Measurements from ENCODE around the gene PLCL2.

The PLCL2 gene

DNA sequence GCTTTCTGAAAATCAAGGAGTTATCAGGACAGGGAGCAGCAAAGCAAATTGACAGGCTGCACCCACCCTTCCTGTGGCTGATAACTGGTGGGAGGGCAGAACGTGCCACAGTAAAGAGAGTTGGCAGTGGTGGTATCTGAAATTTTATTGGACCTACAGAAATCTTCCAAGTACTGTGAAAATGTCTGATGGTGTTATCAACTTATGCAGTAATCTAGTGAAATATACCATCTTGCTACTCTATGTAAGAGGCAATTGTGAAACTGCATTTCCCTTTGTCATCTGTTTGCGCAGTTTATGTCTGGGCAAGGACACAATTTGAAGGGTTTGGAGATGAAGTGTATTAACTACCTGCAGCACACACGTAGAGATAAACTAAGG lies 1.5 kb downstream of the PLCL2 start:
- Histone ChIP-seq H3K9me2 (replicated peaks; ENCODE audit: insufficient read depth, low read length) (no peaks in the 10 kb centered on the region), H3K9me3 (ENCODE audit: insufficient read depth, low read length) (no peaks in the 10 kb centered on the region), H3F3A (ENCODE audit: insufficient read depth) (peaks cover 6% of the 10 kb centered on the region), H2AFZ (ENCODE audit: low read depth, low read length, severe bottlenecking) (no peak overlapping the region), H3K27me3 (ENCODE audit: low read length) (no peaks in the 10 kb centered on the region), H3K79me2 (ENCODE audit: insufficient read depth, low read length) (no peaks in the 10 kb centered on the region; the same call in 1 of the 2 replicates), H4K20me1 (ENCODE audit: low read depth, low read length) (peaks cover 7% of the 10 kb centered on the region), H3K27ac (ENCODE audit: low read depth, low read length) (no peak overlapping the region), H3K9ac (ENCODE audit: low read length) (peak overlapping the region; percentile 66; the same call in 1 of the 2 replicates), H3K36me3 (ENCODE audit: low read length) (no peaks in the 10 kb centered on the region), H3K4me2 (ENCODE audit: low read depth, low read length, poor library complexity, severe bottlenecking) (peak overlapping the region; percentile 62), H3K4me3 (ENCODE audit: insufficient read depth, low read length, poor library complexity, severe bottlenecking) (peak overlapping the region; percentile 68)
- TF ChIP-seq, protein P1, sequence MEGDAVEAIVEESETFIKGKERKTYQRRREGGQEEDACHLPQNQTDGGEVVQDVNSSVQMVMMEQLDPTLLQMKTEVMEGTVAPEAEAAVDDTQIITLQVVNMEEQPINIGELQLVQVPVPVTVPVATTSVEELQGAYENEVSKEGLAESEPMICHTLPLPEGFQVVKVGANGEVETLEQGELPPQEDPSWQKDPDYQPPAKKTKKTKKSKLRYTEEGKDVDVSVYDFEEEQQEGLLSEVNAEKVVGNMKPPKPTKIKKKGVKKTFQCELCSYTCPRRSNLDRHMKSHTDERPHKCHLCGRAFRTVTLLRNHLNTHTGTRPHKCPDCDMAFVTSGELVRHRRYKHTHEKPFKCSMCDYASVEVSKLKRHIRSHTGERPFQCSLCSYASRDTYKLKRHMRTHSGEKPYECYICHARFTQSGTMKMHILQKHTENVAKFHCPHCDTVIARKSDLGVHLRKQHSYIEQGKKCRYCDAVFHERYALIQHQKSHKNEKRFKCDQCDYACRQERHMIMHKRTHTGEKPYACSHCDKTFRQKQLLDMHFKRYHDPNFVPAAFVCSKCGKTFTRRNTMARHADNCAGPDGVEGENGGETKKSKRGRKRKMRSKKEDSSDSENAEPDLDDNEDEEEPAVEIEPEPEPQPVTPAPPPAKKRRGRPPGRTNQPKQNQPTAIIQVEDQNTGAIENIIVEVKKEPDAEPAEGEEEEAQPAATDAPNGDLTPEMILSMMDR (IDR thresholded peaks at IDR 0.05; ENCODE audit: insufficient read depth, low read length, poor library complexity, severe bottlenecking) = no peak
- no peak for TF ChIP-seq EZH2phosphoT487 (conservative IDR thresholded peaks at IDR 0.05; ENCODE audit: low read length)

DNA sequence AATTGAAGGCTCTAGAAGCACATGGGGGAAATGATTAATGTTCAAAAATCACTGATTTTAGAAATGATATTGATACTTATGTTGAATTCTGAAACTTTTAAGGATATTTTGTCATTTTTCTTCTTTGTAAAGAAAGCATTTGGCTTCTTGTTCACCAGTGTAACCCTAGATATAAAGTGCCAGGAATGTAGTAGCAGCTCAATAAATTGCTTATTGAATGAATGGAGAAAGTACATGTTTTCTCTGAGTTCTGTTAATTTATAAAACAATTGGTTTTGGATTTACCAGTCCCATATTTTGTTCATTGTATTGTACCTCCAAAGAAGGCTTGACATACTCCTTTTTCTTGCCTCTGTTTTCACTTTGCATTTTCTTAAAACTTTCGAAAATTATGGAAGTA lies 2.4 kb downstream of the PLCL2 start:
- Histone ChIP-seq H3F3A (ENCODE audit: insufficient read depth) (peaks cover 6% of the 10 kb centered on the region), H4K20me1 (ENCODE audit: low read depth, low read length) (peaks cover 8% of the 10 kb centered on the region), H3K4me3 (ENCODE audit: insufficient read depth, low read length, poor library complexity, severe bottlenecking) (no peak overlapping the region), H3K36me3 (ENCODE audit: low read length) (no peaks in the 10 kb centered on the region), H3K9ac (ENCODE audit: low read length) (no peak overlapping the region), H3K79me2 (ENCODE audit: insufficient read depth, low read length) (no peaks in the 10 kb centered on the region; the same call in 1 of the 2 replicates), H3K27me3 (ENCODE audit: low read length) (no peaks in the 10 kb centered on the region), H2AFZ (ENCODE audit: low read depth, low read length, severe bottlenecking) (no peak overlapping the region), H3K9me3 (ENCODE audit: insufficient read depth, low read length) (no peaks in the 10 kb centered on the region), H3K9me2 (replicated peaks; ENCODE audit: insufficient read depth, low read length) (no peaks in the 10 kb centered on the region), H3K27ac (ENCODE audit: low read depth, low read length) (no peak overlapping the region), H3K4me2 (ENCODE audit: low read depth, low read length, poor library complexity, severe bottlenecking) (no peak overlapping the region)
- TF ChIP-seq, protein P1 (IDR thresholded peaks at IDR 0.05; ENCODE audit: insufficient read depth, low read length, poor library complexity, severe bottlenecking) = no peak
- TF ChIP-seq EZH2phosphoT487 (conservative IDR thresholded peaks at IDR 0.05; ENCODE audit: low read length) = no peak

DNA sequence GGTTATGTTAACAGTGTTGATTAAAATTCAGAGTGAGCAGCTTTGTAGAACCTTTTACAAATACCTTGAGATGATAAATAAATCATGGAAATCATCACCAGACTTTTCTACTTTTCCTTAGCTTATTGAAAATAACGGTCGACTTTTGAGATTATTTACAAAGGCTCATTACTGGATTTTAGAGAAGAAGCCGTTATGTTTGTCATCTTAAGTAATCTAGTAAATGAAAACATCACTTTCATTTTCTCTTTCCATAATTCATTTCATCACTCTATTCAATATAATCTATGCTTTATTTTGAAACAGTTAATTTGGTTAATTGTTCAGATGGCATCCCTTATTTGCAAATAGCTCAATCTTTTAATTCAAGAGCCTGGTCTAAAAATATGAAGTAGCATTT lies 3.6 kb downstream of the PLCL2 start:
- no peak for TF ChIP-seq EZH2phosphoT487 (conservative IDR thresholded peaks at IDR 0.05; ENCODE audit: low read length)
- Histone ChIP-seq H3K79me2 (ENCODE audit: insufficient read depth, low read length) (no peaks in the 10 kb centered on the region; the same call in 1 of the 2 replicates), H4K20me1 (ENCODE audit: low read depth, low read length) (peaks cover 8% of the 10 kb centered on the region), H3K9ac (ENCODE audit: low read length) (no peak overlapping the region), H3K4me2 (ENCODE audit: low read depth, low read length, poor library complexity, severe bottlenecking) (no peak overlapping the region), H3F3A (ENCODE audit: insufficient read depth) (no peaks in the 10 kb centered on the region; the same call in 1 of the 2 replicates), H3K9me3 (ENCODE audit: insufficient read depth, low read length) (no peaks in the 10 kb centered on the region), H3K27ac (ENCODE audit: low read depth, low read length) (no peak overlapping the region), H3K36me3 (ENCODE audit: low read length) (no peaks in the 10 kb centered on the region), H2AFZ (ENCODE audit: low read depth, low read length, severe bottlenecking) (no peak overlapping the region), H3K9me2 (replicated peaks; ENCODE audit: insufficient read depth, low read length) (no peaks in the 10 kb centered on the region), H3K27me3 (ENCODE audit: low read length) (no peaks in the 10 kb centered on the region), H3K4me3 (ENCODE audit: insufficient read depth, low read length, poor library complexity, severe bottlenecking) (no peak overlapping the region)

DNA sequence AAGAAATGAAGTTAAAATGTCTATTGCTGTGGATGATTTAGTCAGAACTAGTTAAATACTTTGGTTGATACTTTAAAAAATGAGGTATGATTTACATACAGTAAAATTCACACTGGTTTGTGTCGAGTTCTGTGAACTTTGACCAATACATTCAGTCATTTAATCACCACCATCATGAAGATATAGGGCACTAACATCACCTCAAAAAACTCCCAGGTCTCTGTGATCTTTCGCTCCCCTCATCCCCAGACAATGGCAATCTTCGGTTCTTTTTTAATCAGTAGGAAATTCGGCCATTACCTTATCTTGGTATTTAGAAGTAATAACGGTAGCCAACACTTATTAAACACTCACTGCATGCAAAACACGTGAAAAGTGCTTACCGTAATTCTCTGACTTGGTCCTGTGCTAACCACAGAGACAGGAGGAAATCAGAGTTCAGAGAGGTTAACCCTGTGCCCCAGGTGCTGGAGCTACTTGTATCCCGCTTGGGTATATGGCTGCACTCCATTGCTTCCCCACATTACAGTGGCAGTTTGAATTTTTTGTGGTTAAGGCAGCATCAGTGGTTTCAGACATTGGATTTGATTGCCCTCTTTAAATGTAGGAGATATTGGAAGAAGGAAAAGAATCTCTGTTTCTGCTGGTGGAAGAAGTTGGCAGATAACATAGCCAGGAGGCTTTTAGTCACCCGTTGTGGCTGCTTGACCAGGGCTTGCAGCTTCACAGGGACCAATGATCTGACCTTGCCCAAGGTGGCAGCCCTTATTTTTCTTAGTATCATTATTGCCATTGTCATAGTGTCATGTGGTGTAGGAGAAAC lies 4.2 kb downstream of the PLCL2 start:
- no peaks in the 10 kb centered on the region for H3K9me3 ChIP-seq (ENCODE audit: insufficient read depth, low read length)
- TF ChIP-seq EZH2phosphoT487 (conservative IDR thresholded peaks at IDR 0.05; ENCODE audit: low read length) = no peak
- TF ChIP-seq, protein P1 (IDR thresholded peaks at IDR 0.05; ENCODE audit: insufficient read depth, low read length, poor library complexity, severe bottlenecking) = no peak
- no peaks in the 10 kb centered on the region for H3K36me3 ChIP-seq (ENCODE audit: low read length)
- no peak overlapping the region for H2AFZ ChIP-seq (ENCODE audit: low read depth, low read length, severe bottlenecking)
- peaks cover 8% of the 10 kb centered on the region for H4K20me1 ChIP-seq (ENCODE audit: low read depth, low read length)
- no peaks in the 10 kb centered on the region for H3K27me3 ChIP-seq (ENCODE audit: low read length)
- no peak overlapping the region for H3K4me2 ChIP-seq (ENCODE audit: low read depth, low read length, poor library complexity, severe bottlenecking)
- no peaks in the 10 kb centered on the region for H3K9me2 ChIP-seq (replicated peaks; ENCODE audit: insufficient read depth, low read length)
- H3K79me2 ChIP-seq (ENCODE audit: insufficient read depth, low read length) = no peaks in the 10 kb centered on the region; the same call in 1 of the 2 replicates
- no peak overlapping the region for H3K9ac ChIP-seq (ENCODE audit: low read length)
- no peak overlapping the region for H3K4me3 ChIP-seq (ENCODE audit: insufficient read depth, low read length, poor library complexity, severe bottlenecking)
- H3K27ac ChIP-seq (ENCODE audit: low read depth, low read length) = no peak overlapping the region
- H3F3A ChIP-seq (ENCODE audit: insufficient read depth) = no peaks in the 10 kb centered on the region; the same call in 1 of the 2 replicates

Data from SU-DHL-6 (cell line).